ENCODE results near the gene ZBED4.

ZBED4 gene

GRCh38 chr22:49899530-49899929 lies 45.9 kb downstream of the ZBED4 start:
- no peaks in the 10 kb centered on the region for H4K20me1 ChIP-seq (ENCODE audit: control insufficient read depth, insufficient read depth, low read depth, low read length)
- no peaks in the 10 kb centered on the region for H3K79me2 ChIP-seq (ENCODE audit: control insufficient read depth, low read length)
- H3K4me2 ChIP-seq (ENCODE audit: low read length): no peak overlapping the region
- H3K36me3 ChIP-seq (ENCODE audit: control insufficient read depth, low read length): peaks cover 45% of the 10 kb centered on the region
- H3K9me3 ChIP-seq (ENCODE audit: control insufficient read depth, insufficient read depth, low read length): peaks cover 5% of the 10 kb centered on the region; the same call in 1 of the 2 replicates
- no peaks in the 10 kb centered on the region for H3K4me1 ChIP-seq (ENCODE audit: control insufficient read depth, low read length)
- no peak for TF ChIP-seq CTCF (IDR thresholded peaks at IDR 0.05; ENCODE audit: low read depth, low read length, poor library complexity, severe bottlenecking)
- TF ChIP-seq EZH2phosphoT487 (IDR thresholded peaks at IDR 0.05; ENCODE audit: borderline replicate concordance, low read length): no peak
- H3K27me3 ChIP-seq (ENCODE audit: control insufficient read depth, low read length): no peaks in the 10 kb centered on the region
- H3K4me3 ChIP-seq (ENCODE audit: low read length): no peak overlapping the region
- no peak overlapping the region for H3K27ac ChIP-seq (ENCODE audit: low read depth, low read length)
- no peaks in the 10 kb centered on the region for H3K9me2 ChIP-seq (replicated peaks; ENCODE audit: control insufficient read depth, low read length)
- H3F3A ChIP-seq (ENCODE audit: control insufficient read depth, insufficient read depth): no peaks in the 10 kb centered on the region

- H4K20me1 ChIP-seq (ENCODE audit: control insufficient read depth, insufficient read depth, low read depth, low read length): no peaks in the 10 kb centered on the region
Observed at GRCh38 chr22:49900441-49901230, 47.0 kb downstream of the ZBED4 start.

GRCh38 chr22:49901457-49901856 lies 47.8 kb downstream of the ZBED4 start:
- H3K4me1 ChIP-seq (ENCODE audit: control insufficient read depth, low read length): no peaks in the 10 kb centered on the region
- H4K20me1 ChIP-seq (ENCODE audit: control insufficient read depth, insufficient read depth, low read depth, low read length): no peaks in the 10 kb centered on the region
- no peaks in the 10 kb centered on the region for H3K9me2 ChIP-seq (replicated peaks; ENCODE audit: control insufficient read depth, low read length)
- no peak overlapping the region for H3K27ac ChIP-seq (ENCODE audit: low read depth, low read length)
- no peaks in the 10 kb centered on the region for H3K27me3 ChIP-seq (ENCODE audit: control insufficient read depth, low read length)
- H3K9me3 ChIP-seq (ENCODE audit: control insufficient read depth, insufficient read depth, low read length): peaks cover 5% of the 10 kb centered on the region; the same call in 1 of the 2 replicates
- no peak for TF ChIP-seq EZH2phosphoT487 (IDR thresholded peaks at IDR 0.05; ENCODE audit: borderline replicate concordance, low read length)
- no peak for TF ChIP-seq CTCF (IDR thresholded peaks at IDR 0.05; ENCODE audit: low read depth, low read length, poor library complexity, severe bottlenecking)
- H3K4me3 ChIP-seq (ENCODE audit: low read length): no peak overlapping the region
- H3F3A ChIP-seq (ENCODE audit: control insufficient read depth, insufficient read depth): no peaks in the 10 kb centered on the region
- H3K36me3 ChIP-seq (ENCODE audit: control insufficient read depth, low read length): peaks cover 45% of the 10 kb centered on the region
- peaks cover 5% of the 10 kb centered on the region for H3K79me2 ChIP-seq (ENCODE audit: control insufficient read depth, low read length)
- no peak overlapping the region for H3K4me2 ChIP-seq (ENCODE audit: low read length)

More at GRCh38 chr22:49900441-49901230, 47.0 kb downstream of the ZBED4 start:
- Histone ChIP-seq H3K9me2 (replicated peaks; ENCODE audit: control insufficient read depth, low read length) (no peaks in the 10 kb centered on the region), H3K4me1 (ENCODE audit: control insufficient read depth, low read length) (no peaks in the 10 kb centered on the region), H3K27me3 (ENCODE audit: control insufficient read depth, low read length) (no peaks in the 10 kb centered on the region), H3K79me2 (ENCODE audit: control insufficient read depth, low read length) (peaks cover 5% of the 10 kb centered on the region), H3K9me3 (ENCODE audit: control insufficient read depth, insufficient read depth, low read length) (peaks cover 5% of the 10 kb centered on the region; the same call in 1 of the 2 replicates), H3K27ac (ENCODE audit: low read depth, low read length) (no peak overlapping the region), H3K36me3 (ENCODE audit: control insufficient read depth, low read length) (peaks cover 45% of the 10 kb centered on the region), H3F3A (ENCODE audit: control insufficient read depth, insufficient read depth) (no peaks in the 10 kb centered on the region), H3K4me2 (ENCODE audit: low read length) (no peak overlapping the region), H3K4me3 (ENCODE audit: low read length) (no peak overlapping the region)
- TF ChIP-seq CTCF (IDR thresholded peaks at IDR 0.05; ENCODE audit: low read depth, low read length, poor library complexity, severe bottlenecking): no peak
- TF ChIP-seq EZH2phosphoT487 (IDR thresholded peaks at IDR 0.05; ENCODE audit: borderline replicate concordance, low read length): no peak
